Activated CD4-positive, alpha-beta T cell treated with anti-CD3 and anti-CD28 coated beads for 36 hours (primary cell): ENCODE data around the gene COL12A1. TPM values are rescaled to one million over a fixed set of nuclear protein-coding genes. Genes with fewer than 3 reads are reported as not detected.

Experiments used
- ATAC-seq: fragments of 200-7000 bp; cut with Tn5 transposase; one replicate; pipeline ENCODE4 v1.10.0; 2021; ENCODE audit warnings: mild to moderate bottlenecking, moderate library complexity
- CTCF ChIA-PET: fragments of 350-600 bp; sonication (Branson Sonifier 250); formaldehyde crosslinking; loops from one replicate; lab custom pipeline; 2021; ENCODE audit warnings: antibody characterized with exemption; lab: Charles Lee
- POLR2A ChIA-PET: fragments of 350-600 bp; sonication (Branson Sonifier 250); formaldehyde crosslinking; loops from one replicate; lab custom pipeline; 2021; ENCODE audit warnings: antibody characterized with exemption, inconsistent platforms; lab: Charles Lee
- DNase-seq: peaks from one replicate; pipeline ENCODE4 v3.0.0-alpha.2; 2020
- H3K27ac Mint-ChIP-seq: one replicate; pipeline ENCODE4 v1.8.0; 2021; ENCODE audit warnings: mixed read lengths
- H3K27me3 Mint-ChIP-seq: one replicate; pipeline ENCODE4 v1.8.0; 2021; ENCODE audit warnings: mixed read lengths
- H3K36me3 Mint-ChIP-seq: one replicate; pipeline ENCODE4 v1.8.0; 2021; ENCODE audit warnings: low read depth, mixed read lengths
- H3K4me1 Mint-ChIP-seq: one replicate; pipeline ENCODE4 v1.8.0; 2021; ENCODE audit warnings: mixed read lengths
- H3K4me3 Mint-ChIP-seq: one replicate; pipeline ENCODE4 v1.8.0; 2021; ENCODE audit warnings: mild to moderate bottlenecking, moderate library complexity, mixed read lengths
- H3K9me3 Mint-ChIP-seq: one replicate; pipeline ENCODE4 v1.8.0; 2021; ENCODE audit warnings: low read depth, mixed read lengths
- intact Hi-C, 2 experiments: fragments of 100-400 bp; cut with DNase I in 1 of 2; cut with micrococcal nuclease in 1 of 2; formaldehyde crosslinking; loops; one replicate each; pipeline versions ENCODE4 v1.14.2 to v1.15.1; 2022 to 2024; cut with DNase I, micrococcal nuclease
- total RNA-seq, 2 experiments: library from RNA; stranded (reverse); gene quantifications; one replicate each; pipeline ENCODE4 v1.2.3, GENCODE V29; 2021

The COL12A1 gene
- total RNA-seq, 2 experiments from 2014 or later = 0.02 TPM

- Mint-ChIP-seq H3K4me3 (no peak overlapping the region), H3K27me3 (peaks cover 4% of the 10 kb centered on the region), H3K4me1 (no peaks in the 10 kb centered on the region), H3K27ac (no peak overlapping the region), H3K9me3 (no peaks in the 10 kb centered on the region), H3K36me3 (no peaks in the 10 kb centered on the region)
- DNase-seq (no peak), ATAC-seq (no peak)
- CTCF ChIA-PET = interaction anchor here (1.0 kb wide), 1 partner anchor 18 kb away, joined by 3 read pairs; no protein-coding TSS in a partner anchor
- intact Hi-C loops = no loop called here
- POLR2A ChIA-PET = no interaction called here
These were observed 70.0 kb downstream of the COL12A1 start for GRCh38 chr6:75135876-75136275.

GRCh38 chr6:75135450-75135849, 70.4 kb downstream of the COL12A1 start:
- ChIA-PET POLR2A (no interaction called here), CTCF (interaction anchor here (1.0 kb wide), 1 partner anchor 18 kb away, joined by 3 read pairs; no protein-coding TSS in a partner anchor)
- DNase-seq = no peak
- Mint-ChIP-seq H3K36me3 (no peaks in the 10 kb centered on the region), H3K27me3 (peaks cover 4% of the 10 kb centered on the region), H3K4me1 (no peaks in the 10 kb centered on the region), H3K9me3 (no peaks in the 10 kb centered on the region), H3K4me3 (no peak overlapping the region), H3K27ac (no peak overlapping the region)
- intact Hi-C loops = no loop called here
- ATAC-seq = no peak

DNA sequence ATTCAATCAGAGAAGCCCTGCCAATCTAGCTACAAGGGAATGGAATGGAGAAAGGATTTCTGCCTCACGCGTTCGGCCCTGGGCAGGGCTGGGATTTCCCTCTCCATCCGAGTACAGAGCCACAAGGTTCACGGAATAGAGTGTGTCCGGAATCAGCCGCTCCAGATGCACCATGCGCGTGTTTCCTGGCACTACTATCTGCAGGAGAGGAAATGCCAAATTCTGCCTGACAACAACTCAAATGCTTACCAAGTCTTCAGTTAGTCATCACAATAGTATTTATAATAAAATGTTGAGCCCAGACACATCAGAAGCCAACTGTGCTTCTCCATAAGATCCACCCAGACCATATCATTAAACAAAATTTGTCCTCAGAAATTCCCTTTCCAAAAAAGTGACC, 75.1 kb downstream of the COL12A1 start:
- Mint-ChIP-seq H3K4me3 (no peak overlapping the region), H3K27me3 (peaks cover 2% of the 10 kb centered on the region), H3K9me3 (no peaks in the 10 kb centered on the region), H3K36me3 (no peaks in the 10 kb centered on the region), H3K27ac (no peak overlapping the region), H3K4me1 (no peaks in the 10 kb centered on the region)
- ATAC-seq = no peak
- DNase-seq = no peak
- ChIA-PET CTCF (no interaction called here), POLR2A (no interaction called here)
- intact Hi-C loops = no loop called here

- ChIA-PET POLR2A (no interaction called here), CTCF (no interaction called here)
- no peaks in the 10 kb centered on the region for H3K27me3 Mint-ChIP-seq
- H3K4me3 Mint-ChIP-seq = no peak overlapping the region
- no peaks in the 10 kb centered on the region for H3K4me1 Mint-ChIP-seq
- H3K9me3 Mint-ChIP-seq = no peaks in the 10 kb centered on the region
- no peaks in the 10 kb centered on the region for H3K36me3 Mint-ChIP-seq
- intact Hi-C loops = no loop called here
- H3K27ac Mint-ChIP-seq = no peak overlapping the region
- no peak for ATAC-seq
- no peak for DNase-seq
These were observed 76.8 kb downstream of the COL12A1 start for GRCh38 chr6:75128878-75129570.

GRCh38 chr6:75126518-75126917, 79.3 kb downstream of the COL12A1 start:
- Mint-ChIP-seq H3K9me3 (no peaks in the 10 kb centered on the region), H3K27me3 (no peaks in the 10 kb centered on the region), H3K27ac (no peak overlapping the region), H3K4me3 (no peak overlapping the region), H3K4me1 (no peaks in the 10 kb centered on the region), H3K36me3 (no peaks in the 10 kb centered on the region)
- DNase-seq (no peak), ATAC-seq (no peak)
- POLR2A ChIA-PET = no interaction called here
- CTCF ChIA-PET = no interaction called here
- intact Hi-C loops = no loop called here

- peaks cover 2% of the 10 kb centered on the region for H3K27me3 Mint-ChIP-seq
- no peak for ATAC-seq
These were observed 80.9 kb downstream of the COL12A1 start for GRCh38 chr6:75124983-75125382.

GRCh38 chr6:75124085-75124484, 81.8 kb downstream of the COL12A1 start:
- H3K27ac Mint-ChIP-seq = no peak overlapping the region
- H3K9me3 Mint-ChIP-seq = no peaks in the 10 kb centered on the region
- CTCF ChIA-PET = no interaction called here
- intact Hi-C loops = no loop called here
- H3K4me3 Mint-ChIP-seq = no peak overlapping the region
- H3K4me1 Mint-ChIP-seq = peaks cover 2% of the 10 kb centered on the region
- no peak for ATAC-seq
- H3K27me3 Mint-ChIP-seq = peaks cover 2% of the 10 kb centered on the region
- H3K36me3 Mint-ChIP-seq = no peaks in the 10 kb centered on the region
- POLR2A ChIA-PET = no interaction called here
- no peak for DNase-seq

More at GRCh38 chr6:75124983-75125382, 80.9 kb downstream of the COL12A1 start:
- H3K4me3 Mint-ChIP-seq = no peak overlapping the region
- POLR2A ChIA-PET = no interaction called here
- no peaks in the 10 kb centered on the region for H3K9me3 Mint-ChIP-seq
- no peak overlapping the region for H3K27ac Mint-ChIP-seq
- no peak for DNase-seq
- H3K36me3 Mint-ChIP-seq = no peaks in the 10 kb centered on the region
- H3K4me1 Mint-ChIP-seq = no peaks in the 10 kb centered on the region
- CTCF ChIA-PET = no interaction called here
- intact Hi-C loops = no loop called here

DNA sequence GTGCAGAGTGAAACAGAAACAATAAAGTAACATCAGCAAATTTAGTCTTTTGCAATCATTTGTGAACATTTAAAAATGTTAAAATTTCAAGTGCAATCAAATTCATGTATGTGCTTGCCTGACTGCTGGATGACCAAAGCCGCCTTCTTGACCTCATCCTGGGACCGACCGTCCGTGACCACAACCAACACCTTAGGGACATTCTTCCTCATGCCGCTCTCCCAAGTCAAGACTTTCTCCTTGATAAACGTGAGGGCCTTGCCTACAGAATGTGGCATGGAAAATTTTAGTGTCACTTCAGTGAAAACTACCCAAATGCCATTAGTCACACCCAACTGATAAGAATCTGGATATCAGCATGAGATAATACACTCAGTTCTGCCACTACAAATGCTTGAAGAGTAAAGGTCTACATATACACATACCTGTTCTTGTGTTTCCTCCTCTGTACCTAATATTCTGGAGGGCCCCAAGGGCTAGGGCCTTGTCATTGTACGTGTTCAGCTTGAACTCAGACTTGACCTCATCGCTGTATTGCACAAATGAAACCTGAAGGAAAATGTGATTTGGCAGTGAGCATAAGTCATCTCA, 86.8 kb downstream of the COL12A1 start:
- no peak overlapping the region for H3K27ac Mint-ChIP-seq

GRCh38 chr6:75117701-75118100, 88.2 kb downstream of the COL12A1 start:
- Mint-ChIP-seq H3K27me3 (peaks cover 5% of the 10 kb centered on the region), H3K27ac (no peak overlapping the region), H3K4me3 (no peak overlapping the region), H3K4me1 (peaks cover 4% of the 10 kb centered on the region), H3K36me3 (no peaks in the 10 kb centered on the region), H3K9me3 (no peaks in the 10 kb centered on the region)
- POLR2A ChIA-PET = no interaction called here
- CTCF ChIA-PET = no interaction called here
- intact Hi-C loops = no loop called here
- ATAC-seq (no peak), DNase-seq (no peak)

More for the DNA sequence above, 86.8 kb downstream of the COL12A1 start:
- Mint-ChIP-seq H3K36me3 (no peaks in the 10 kb centered on the region), H3K4me1 (peaks cover 4% of the 10 kb centered on the region), H3K4me3 (no peak overlapping the region), H3K9me3 (no peaks in the 10 kb centered on the region), H3K27me3 (peaks cover 5% of the 10 kb centered on the region)
- ChIA-PET POLR2A (no interaction called here), CTCF (interaction anchor here (1.5 kb wide), 1 partner anchor 11 kb away, joined by 3 read pairs; no protein-coding TSS in a partner anchor)
- DNase-seq (no peak), ATAC-seq (no peak)
- intact Hi-C loops = no loop called here

DNA sequence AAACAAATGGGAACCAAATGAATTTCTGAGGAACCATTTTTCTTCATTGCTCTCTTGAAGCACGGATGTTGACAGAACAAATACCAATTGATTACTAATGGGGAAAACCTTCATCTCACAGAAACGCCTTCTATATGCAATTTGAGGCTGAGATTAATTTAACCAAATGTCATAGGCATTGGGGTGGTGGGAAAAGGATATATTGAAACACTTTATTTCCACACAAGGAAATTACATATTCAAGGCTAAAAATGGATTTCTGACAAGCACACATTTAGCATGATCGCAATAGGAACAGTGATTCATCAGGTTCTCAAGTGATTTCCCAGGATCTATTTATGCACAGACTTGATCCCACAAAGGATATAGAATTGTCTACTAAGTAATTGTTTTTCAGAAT, 88.9 kb downstream of the COL12A1 start:
- Mint-ChIP-seq H3K9me3 (no peaks in the 10 kb centered on the region), H3K4me3 (no peak overlapping the region), H3K36me3 (no peaks in the 10 kb centered on the region), H3K4me1 (peaks cover 4% of the 10 kb centered on the region), H3K27me3 (peaks cover 6% of the 10 kb centered on the region), H3K27ac (no peak overlapping the region)
- ChIA-PET CTCF (no interaction called here), POLR2A (no interaction called here)
- DNase-seq = no peak
- intact Hi-C loops = no loop called here
- no peak for ATAC-seq

GRCh38 chr6:75115481-75115880, 90.4 kb downstream of the COL12A1 start:
- Mint-ChIP-seq H3K27me3 (peaks cover 9% of the 10 kb centered on the region), H3K36me3 (no peaks in the 10 kb centered on the region), H3K27ac (no peak overlapping the region), H3K9me3 (no peaks in the 10 kb centered on the region), H3K4me1 (peaks cover 4% of the 10 kb centered on the region), H3K4me3 (no peak overlapping the region)
- ATAC-seq (no peak), DNase-seq (no peak)
- CTCF ChIA-PET = no interaction called here
- intact Hi-C loops = no loop called here
- POLR2A ChIA-PET = no interaction called here

DNA sequence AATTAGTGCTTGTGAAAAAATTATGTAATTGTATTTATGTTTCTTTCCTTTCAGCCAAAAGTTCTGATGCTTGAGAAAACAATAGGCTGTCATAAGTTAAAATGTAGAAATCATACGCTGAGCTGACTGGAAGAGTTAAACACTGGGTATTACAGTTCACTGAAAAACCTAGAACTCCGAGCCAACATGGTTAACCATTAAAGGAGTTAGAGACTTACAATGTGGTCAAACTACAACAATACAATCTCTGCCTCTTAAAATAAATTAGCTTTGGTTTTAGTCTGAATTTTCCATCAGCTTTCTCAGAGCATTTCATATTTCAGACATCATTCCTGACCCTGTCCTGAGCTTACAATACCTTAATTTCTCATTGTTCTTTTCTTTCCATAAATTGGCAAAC, 91.0 kb downstream of the COL12A1 start:
- ATAC-seq = no peak
- H3K4me3 Mint-ChIP-seq = no peak overlapping the region
- H3K9me3 Mint-ChIP-seq = no peaks in the 10 kb centered on the region
- ChIA-PET CTCF (no interaction called here), POLR2A (no interaction called here)
- no peak overlapping the region for H3K27ac Mint-ChIP-seq
- no peak for DNase-seq
- H3K4me1 Mint-ChIP-seq = peaks cover 4% of the 10 kb centered on the region
- peaks cover 9% of the 10 kb centered on the region for H3K27me3 Mint-ChIP-seq
- intact Hi-C loops = no loop called here
- H3K36me3 Mint-ChIP-seq = no peaks in the 10 kb centered on the region
